ENCODE results near the gene FHOD3.

FHOD3 gene

DNA sequence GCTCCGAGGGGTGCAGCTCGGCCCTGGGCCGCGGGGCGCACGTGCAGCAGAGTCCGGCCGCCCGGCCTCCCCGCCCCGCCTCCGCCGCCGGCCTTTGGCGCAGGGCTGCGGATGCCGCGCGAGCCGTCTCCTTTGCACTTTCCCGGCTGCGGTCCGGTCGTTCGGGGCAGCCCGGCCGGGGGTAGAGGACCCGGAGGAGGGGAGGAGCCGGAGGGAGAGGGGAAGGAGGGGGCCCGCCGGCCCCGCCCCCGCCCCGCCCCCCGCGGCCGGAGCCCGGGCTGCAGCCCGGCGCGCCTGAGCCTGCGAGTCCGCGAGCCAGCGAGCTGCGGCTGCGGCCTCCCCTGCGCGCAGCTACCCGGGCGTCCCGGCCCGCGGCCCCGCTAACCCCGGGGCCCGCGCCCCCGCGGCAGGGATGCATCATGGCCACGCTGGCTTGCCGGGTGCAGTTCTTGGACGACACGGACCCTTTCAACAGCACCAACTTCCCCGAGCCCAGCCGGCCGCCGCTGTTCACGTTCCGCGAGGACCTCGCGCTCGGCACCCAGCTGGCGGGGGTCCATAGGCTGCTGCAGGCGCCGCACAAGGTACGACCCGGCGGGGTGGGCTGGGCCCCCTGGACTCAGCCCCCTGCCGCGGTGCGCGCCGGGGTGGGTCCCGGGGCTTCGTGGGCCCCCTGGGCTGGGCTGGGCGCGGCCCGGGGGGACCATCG, at the start of gene FHOD3:
Gene FHOD3 (plus strand): TSS at position 297 of the 709 bp plus-strand sequence. CDS start 123 bp downstream, at position 420.
- peak within 1 kb of the TSS; percentile 75 for H3K4me3 ChIP-seq (ENCODE audit: low read depth, low read length)
- no peak for TF ChIP-seq CTCF (IDR thresholded peaks at IDR 0.05; ENCODE audit: low read depth, low read length)

GRCh38 chr18:36249392-36249791, 48.1 kb upstream of the FHOD3 start:
- no peak overlapping the region for H3K4me3 ChIP-seq (ENCODE audit: low read depth, low read length)
- no peak for TF ChIP-seq CTCF (IDR thresholded peaks at IDR 0.05; ENCODE audit: low read depth, low read length)

DNA sequence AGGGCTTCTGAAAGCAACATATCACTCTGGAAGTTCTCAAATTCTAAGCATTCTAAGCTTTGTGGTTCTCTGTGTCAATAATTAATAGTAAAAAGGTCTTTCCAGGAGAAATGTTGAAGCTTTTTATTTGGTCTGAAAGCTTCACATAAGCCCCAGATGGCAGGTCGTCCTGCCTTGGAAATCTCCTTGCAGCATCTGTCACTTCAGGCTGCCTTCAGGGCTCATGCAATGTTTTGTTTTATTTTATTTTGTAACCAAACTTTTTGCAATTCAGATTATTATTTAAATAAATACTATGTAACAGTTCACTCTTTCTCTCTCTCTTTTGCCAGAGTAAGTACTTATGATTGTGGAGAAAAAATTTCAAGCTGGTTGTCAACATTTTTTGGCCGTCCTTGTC, 46.7 kb upstream of the FHOD3 start:
- H3K4me3 ChIP-seq (ENCODE audit: low read depth, low read length): no peak overlapping the region
- TF ChIP-seq CTCF (IDR thresholded peaks at IDR 0.05; ENCODE audit: low read depth, low read length): no peak

DNA sequence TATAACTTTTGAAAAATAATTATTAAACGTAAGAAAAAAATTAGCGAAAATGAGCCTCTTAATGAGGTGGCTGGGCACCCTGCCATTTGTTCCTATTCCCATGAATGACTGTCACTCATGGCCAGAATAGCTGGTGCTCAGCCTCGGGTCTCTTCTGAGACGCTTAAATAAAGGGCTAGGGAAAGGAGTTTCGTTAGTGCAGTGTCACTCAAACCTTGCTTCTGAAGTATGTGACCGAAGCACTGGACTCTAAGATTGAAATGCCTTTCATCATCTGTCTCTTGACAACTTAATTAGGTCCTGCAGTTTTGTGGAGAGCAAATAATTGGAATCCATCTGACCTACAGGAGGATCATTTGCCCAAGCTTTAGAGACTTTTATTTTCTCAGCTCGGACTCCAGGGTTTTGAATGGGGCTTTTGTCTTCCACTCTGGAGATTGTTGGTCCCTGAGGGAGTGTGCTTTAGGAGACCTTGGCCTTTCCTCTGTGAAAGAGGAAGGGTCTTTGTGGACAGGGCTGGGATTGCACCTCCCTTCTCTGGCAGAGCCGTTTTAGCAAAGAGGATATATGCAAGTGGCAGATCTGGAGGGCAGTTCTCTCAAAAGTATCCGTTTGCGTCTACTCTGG, 42.3 kb upstream of the FHOD3 start:
- H3K4me3 ChIP-seq (ENCODE audit: low read depth, low read length): no peak overlapping the region
- no peak for TF ChIP-seq CTCF (IDR thresholded peaks at IDR 0.05; ENCODE audit: low read depth, low read length)

DNA sequence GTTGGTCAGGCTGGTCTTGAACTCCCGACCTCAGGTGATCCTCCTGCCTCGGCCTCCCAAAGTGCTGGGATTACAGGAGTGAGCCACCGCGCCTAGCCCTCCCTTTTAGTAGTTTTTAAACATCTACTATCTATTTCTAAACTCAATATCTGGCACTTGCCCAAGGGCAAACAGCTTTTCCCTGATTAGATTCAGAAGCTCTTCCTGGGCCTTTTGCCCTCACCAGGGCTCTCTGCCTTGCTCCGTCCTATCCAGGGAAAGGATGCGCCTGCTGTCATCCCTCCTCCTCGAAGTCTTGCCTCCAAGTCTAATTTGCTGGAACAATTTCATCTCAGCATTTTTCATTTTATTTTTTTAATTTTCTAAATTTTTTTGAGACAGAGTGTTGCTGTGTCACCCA, 41.4 kb upstream of the FHOD3 start:
- H3K4me3 ChIP-seq (ENCODE audit: low read depth, low read length): no peak overlapping the region
- no peak for TF ChIP-seq CTCF (IDR thresholded peaks at IDR 0.05; ENCODE audit: low read depth, low read length)

DNA sequence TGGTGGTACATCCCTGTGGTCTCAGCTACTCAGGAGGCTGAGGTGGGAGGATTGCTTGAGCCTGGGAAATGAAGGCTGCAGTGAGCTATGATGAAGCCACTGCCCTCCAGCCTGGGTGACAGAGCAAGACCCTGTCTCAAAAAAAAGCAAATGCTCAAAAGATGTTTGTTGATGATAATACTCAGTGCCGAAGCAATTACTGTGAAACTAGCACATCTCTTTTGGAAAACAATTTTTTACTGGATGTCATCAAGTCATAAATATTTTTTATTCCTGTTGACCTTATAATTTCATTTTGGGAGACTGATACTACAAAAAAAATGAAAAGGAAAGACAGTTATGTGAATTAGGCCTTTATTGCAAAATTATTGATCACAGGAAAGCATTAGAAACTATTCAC, 34.5 kb upstream of the FHOD3 start:
- TF ChIP-seq CTCF (IDR thresholded peaks at IDR 0.05; ENCODE audit: low read depth, low read length): no peak
- no peak overlapping the region for H3K4me3 ChIP-seq (ENCODE audit: low read depth, low read length)

GRCh38 chr18:36264283-36264682, 33.2 kb upstream of the FHOD3 start:
- TF ChIP-seq CTCF (IDR thresholded peaks at IDR 0.05; ENCODE audit: low read depth, low read length): no peak
- no peak overlapping the region for H3K4me3 ChIP-seq (ENCODE audit: low read depth, low read length)
